Measurements from ENCODE around the gene KLHL13.

GRCh38 chrX:117978402-117978801 lies 138.2 kb downstream of the KLHL13 start:
- TF ChIP-seq CTCF (IDR thresholded peaks at IDR 0.05; ENCODE audit: poor library complexity) (no peak), EZH2 (IDR thresholded peaks at IDR 0.05; ENCODE audit: borderline replicate concordance) (no peak)
